KMS-11 (cell line): ENCODE data around the gene VPS51.
"Not testable (repeated sequence)": the region's sequence is repeated elsewhere in the genome, so short reads cannot be mapped to it uniquely, and the experiment has no call there.

Source experiments
- H2AFZ ChIP-seq: fragments of 200-600 bp; sonication (generic); 2 replicates; pipeline ENCODE4 v1.6.1; 2016; ENCODE audit warnings: antibody characterized with exemption, mixed run types, low read depth
- H3K27ac ChIP-seq: fragments of 200-600 bp; sonication (generic); 2 replicates; pipeline ENCODE4 v1.6.1; 2016; ENCODE audit warnings: mild to moderate bottlenecking, mixed run types
- H3K27me3 ChIP-seq: fragments of 200-600 bp; sonication (generic); 2 replicates; pipeline ENCODE4 v1.6.1; 2017; ENCODE audit warnings: mild to moderate bottlenecking, low read depth, mixed run types, moderate library complexity; ENCODE audit not compliant: insufficient read depth
- H3K36me3 ChIP-seq: fragments of 200-600 bp; sonication (generic); 2 replicates; pipeline ENCODE4 v1.6.1; 2017; ENCODE audit warnings: mild to moderate bottlenecking, mixed run types; ENCODE audit not compliant: insufficient read depth
- H3K4me1 ChIP-seq: fragments of 200-600 bp; sonication (generic); 2 replicates; pipeline ENCODE4 v1.6.1; 2016; ENCODE audit warnings: mild to moderate bottlenecking, low read depth, mixed run types; ENCODE audit not compliant: poor library complexity, severe bottlenecking
- H3K4me2 ChIP-seq: fragments of 200-600 bp; sonication (generic); 2 replicates; pipeline ENCODE4 v1.7.0; 2016; ENCODE audit warnings: mild to moderate bottlenecking, mixed run types
- H3K4me3 ChIP-seq: fragments of 200-600 bp; sonication (generic); IDR thresholded peaks from 2 replicates; pipeline ENCODE4 v1.6.1; 2017; ENCODE audit warnings: low read depth, low read length, mixed read lengths; ENCODE audit not compliant: insufficient read depth
- H3K79me2 ChIP-seq: fragments of 200-600 bp; sonication (generic); 2 replicates; pipeline ENCODE4 v1.6.1; 2016; ENCODE audit warnings: low read depth, mixed run types; ENCODE audit not compliant: insufficient read depth
- H3K9ac ChIP-seq: fragments of 200-600 bp; sonication (generic); 2 replicates; pipeline ENCODE4 v1.6.1; 2016; ENCODE audit warnings: mild to moderate bottlenecking, mixed run types
- H4K20me1 ChIP-seq: fragments of 200-600 bp; sonication (generic); 2 replicates; pipeline ENCODE4 v1.6.1; 2016; ENCODE audit warnings: mild to moderate bottlenecking, mixed run types; ENCODE audit not compliant: insufficient read depth
- TF ChIP-seq, protein P1 (sequence below): fragments of 200-600 bp; sonication (generic); conservative IDR thresholded peaks from 2 replicates; pipeline ENCODE4 v1.6.1; 2017; ENCODE audit warnings: low read depth, mild to moderate bottlenecking, antibody characterized with exemption, low read length, moderate library complexity, mixed read lengths

The VPS51 gene

DNA sequence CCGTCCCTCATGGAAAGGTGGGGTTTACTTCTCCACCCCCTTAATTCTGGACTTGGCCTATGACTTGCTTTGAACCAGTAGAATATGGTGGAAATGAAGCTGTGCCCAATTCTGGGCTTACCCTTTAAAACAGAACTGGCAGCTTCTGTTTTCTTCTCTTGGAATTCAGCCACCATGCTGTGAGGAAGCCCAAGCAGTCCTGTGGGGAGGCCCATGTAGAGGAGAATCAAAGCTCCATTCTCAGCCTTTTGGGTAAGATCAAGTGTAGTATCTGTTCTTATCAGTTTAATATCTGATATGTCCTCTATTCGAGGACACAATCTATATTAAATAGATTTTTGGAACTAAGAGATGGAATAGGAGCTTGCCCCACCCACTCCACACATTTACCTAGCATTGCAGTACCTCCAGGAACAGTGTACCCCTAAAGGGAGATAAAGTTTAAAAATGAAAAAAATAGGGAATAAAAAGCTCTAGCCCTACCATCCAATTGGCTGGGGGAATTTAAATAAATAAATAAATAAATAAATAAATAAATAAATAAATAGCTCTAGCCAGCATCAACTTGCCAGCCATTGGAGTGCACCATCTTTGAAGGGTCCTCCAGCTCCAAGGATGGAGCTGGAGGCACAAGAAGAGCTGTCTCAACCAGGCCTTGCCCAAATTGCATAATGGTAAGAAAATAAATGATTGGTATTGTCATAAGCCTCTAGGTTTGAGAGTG lies 51.5 kb downstream of the VPS51 start:
- Histone ChIP-seq H3K27ac (no peak overlapping the region), H3K79me2 (no peaks in the 10 kb centered on the region), H3K4me1 (no peaks in the 10 kb centered on the region), H4K20me1 (no peaks in the 10 kb centered on the region), H3K9ac (no peak overlapping the region), H3K36me3 (no peaks in the 10 kb centered on the region), H3K4me3 (no peak overlapping the region), H3K4me2 (no peak overlapping the region), H3K27me3 (no peaks in the 10 kb centered on the region), H2AFZ (no peak overlapping the region)
- TF ChIP-seq, protein P1, sequence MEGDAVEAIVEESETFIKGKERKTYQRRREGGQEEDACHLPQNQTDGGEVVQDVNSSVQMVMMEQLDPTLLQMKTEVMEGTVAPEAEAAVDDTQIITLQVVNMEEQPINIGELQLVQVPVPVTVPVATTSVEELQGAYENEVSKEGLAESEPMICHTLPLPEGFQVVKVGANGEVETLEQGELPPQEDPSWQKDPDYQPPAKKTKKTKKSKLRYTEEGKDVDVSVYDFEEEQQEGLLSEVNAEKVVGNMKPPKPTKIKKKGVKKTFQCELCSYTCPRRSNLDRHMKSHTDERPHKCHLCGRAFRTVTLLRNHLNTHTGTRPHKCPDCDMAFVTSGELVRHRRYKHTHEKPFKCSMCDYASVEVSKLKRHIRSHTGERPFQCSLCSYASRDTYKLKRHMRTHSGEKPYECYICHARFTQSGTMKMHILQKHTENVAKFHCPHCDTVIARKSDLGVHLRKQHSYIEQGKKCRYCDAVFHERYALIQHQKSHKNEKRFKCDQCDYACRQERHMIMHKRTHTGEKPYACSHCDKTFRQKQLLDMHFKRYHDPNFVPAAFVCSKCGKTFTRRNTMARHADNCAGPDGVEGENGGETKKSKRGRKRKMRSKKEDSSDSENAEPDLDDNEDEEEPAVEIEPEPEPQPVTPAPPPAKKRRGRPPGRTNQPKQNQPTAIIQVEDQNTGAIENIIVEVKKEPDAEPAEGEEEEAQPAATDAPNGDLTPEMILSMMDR: no peak

DNA sequence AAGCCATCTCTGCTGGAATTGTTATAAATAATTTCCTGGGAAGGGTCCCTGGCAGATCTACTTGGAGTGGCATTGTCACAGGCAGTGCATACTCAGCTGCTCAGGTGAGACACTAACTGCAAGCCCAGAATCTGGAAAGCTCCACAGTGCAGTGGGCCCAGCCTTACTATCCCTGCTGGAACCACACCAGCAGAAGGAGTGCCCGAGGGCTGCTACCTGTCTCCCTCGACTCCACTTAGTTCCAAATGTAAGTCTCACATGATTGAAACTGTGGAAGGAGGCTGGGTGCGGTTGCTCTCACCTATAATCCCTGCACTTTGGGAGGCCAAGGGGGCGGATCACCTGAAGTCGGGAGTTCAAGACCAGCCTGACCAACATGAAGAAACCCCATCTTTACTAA lies 52.6 kb downstream of the VPS51 start:
- Histone ChIP-seq H2AFZ (no peak overlapping the region), H3K9ac (no peak overlapping the region), H3K4me3 (no peak overlapping the region), H3K27ac (no peak overlapping the region), H3K36me3 (no peaks in the 10 kb centered on the region), H3K27me3 (no peaks in the 10 kb centered on the region), H3K79me2 (no peaks in the 10 kb centered on the region), H3K4me1 (no peaks in the 10 kb centered on the region), H3K4me2 (no peak overlapping the region), H4K20me1 (no peaks in the 10 kb centered on the region)
- TF ChIP-seq, protein P1: no peak

DNA sequence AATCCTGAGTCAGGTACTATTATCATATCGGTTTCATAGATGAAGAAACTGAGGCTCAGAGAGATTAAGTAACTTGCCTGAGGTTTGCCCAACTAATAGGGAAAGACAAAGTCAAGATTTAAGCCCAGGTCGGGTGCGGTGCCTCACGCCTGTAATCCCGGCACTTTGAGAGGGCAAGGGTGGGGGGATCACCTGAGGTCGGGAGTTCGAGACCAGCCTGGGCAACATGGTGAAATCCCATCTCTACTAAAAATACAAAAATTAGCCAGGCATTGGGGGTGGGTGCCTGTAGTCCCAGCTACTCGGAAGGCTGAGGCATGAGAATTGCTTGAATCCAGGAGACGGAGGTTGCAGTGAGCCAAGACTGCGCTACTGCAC lies 54.1 kb downstream of the VPS51 start:
- not testable (repeated sequence) for H3K4me1 ChIP-seq, H4K20me1 ChIP-seq, H3K79me2 ChIP-seq, H3K27me3 ChIP-seq, H3K27ac ChIP-seq, H3K4me3 ChIP-seq, H3K4me2 ChIP-seq, H3K36me3 ChIP-seq, H3K9ac ChIP-seq, H2AFZ ChIP-seq

DNA sequence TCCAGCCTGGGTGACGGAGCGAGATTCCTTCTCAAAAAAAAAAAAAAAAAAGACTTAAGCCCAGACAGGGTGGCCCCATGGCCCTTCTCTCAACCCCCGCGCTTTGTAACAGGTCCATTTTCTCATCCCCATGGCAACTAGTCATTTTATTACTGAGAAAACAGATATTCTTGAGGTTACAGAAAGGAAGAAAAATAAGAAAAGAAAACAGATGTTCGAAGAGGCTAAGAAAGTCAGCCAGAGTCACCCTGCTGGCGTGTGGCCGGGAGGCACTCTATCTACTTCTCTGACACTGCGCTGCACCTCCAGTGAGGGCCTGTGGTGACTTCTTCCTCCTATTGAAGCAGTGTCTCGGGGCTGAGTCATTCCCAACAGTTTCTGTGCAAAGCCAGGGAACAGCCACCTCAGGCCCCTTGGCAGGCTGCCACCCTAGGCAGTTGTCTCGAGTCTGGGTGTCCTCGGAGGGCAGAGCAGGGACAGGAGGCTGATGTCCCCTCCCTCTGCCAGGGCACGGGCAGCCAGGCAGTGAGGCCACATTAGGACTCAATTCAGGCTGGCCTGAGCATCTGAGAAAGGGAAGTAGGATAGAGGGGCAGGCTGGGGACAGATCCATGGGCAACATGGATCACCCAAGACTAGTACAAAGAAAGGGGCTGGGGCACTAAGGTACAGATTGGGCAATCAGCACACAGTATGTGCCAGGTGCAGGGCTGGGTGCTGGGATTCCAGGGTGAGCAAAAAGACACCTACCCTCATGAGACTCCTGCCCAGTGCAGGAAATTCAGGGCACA lies 54.7 kb downstream of the VPS51 start:
- no peak overlapping the region for H2AFZ ChIP-seq

More for the DNA sequence above, 54.7 kb downstream of the VPS51 start:
- H3K79me2 ChIP-seq: no peaks in the 10 kb centered on the region
- no peaks in the 10 kb centered on the region for H3K36me3 ChIP-seq
- no peak overlapping the region for H3K9ac ChIP-seq
- H3K27ac ChIP-seq: no peak overlapping the region
- TF ChIP-seq, protein P1: no peak
- no peaks in the 10 kb centered on the region for H3K4me1 ChIP-seq
- no peak overlapping the region for H3K4me3 ChIP-seq
- H3K4me2 ChIP-seq: no peak overlapping the region
- H4K20me1 ChIP-seq: no peaks in the 10 kb centered on the region
- no peaks in the 10 kb centered on the region for H3K27me3 ChIP-seq
